Measurements from ENCODE around the gene PDHB. TPM values are rescaled to one million over a fixed set of nuclear protein-coding genes. Genes with fewer than 3 reads are reported as not detected.
A peak's percentile ranks its signal among the peaks of the same experiment; 100 is the strongest.

The PDHB gene
- total and polyA plus RNA-seq, 2 of the 13 experiments (the other 11 are each of a cell fraction or from before 2014, with no cell fraction given) = 108 to 153 TPM

DNA sequence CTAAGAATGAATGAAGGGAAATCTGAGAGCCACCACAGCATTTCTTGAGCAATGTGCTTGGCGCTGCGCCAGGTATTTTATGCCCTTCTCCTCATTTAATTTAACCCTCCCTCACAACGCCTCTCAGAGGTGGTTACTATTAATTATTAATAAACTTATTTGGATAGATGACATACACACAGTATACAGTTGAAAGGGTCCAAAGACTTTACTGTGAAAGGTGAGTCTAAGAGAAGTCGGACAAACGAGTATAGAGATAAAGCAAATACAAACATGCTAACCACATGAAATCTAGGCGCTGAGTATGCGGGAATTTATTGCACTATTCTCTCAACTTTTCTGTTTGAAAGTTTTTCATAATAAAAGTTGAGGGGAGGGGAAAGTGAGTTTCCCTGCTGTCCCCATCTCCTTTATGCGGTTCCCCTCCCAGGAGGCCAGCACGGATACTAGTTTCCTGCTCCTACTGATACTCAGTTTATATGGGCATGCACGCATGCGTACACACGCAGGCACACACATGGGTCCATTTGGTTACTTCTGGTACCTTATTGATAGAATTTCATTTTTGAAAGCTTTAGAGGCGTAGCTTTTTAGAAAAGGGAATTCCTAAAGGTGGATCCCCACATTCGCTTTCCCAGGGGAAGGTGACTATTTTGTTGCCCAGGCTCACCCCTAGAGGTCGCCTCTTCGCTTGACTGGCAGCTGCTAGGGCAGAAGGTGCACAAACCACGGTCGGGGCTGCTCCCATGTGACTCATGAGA is 29.7 kb upstream of the PDHB start (continued):
- no peak for TF ChIP-seq HNF1A (IDR thresholded peaks at IDR 0.05; ENCODE audit: low read depth)
- no peak; the same call in 1 of the 2 replicates for TF ChIP-seq HNF1A (CRISPR knock-in tag; IDR thresholded peaks at IDR 0.05; ENCODE audit: borderline replicate concordance)
- TF ChIP-seq TEAD3 (CRISPR knock-in tag; optimal IDR thresholded peaks at IDR 0.05; ENCODE audit: borderline replicate concordance) = peak; percentile 33
- TF ChIP-seq FOXO1 (CRISPR knock-in tag; IDR thresholded peaks at IDR 0.05) = 0 out of 2 replicates have a peak, but pooled peaks have one; percentile 40
- no peak for TF ChIP-seq ZFYVE20 (CRISPR knock-in tag; IDR thresholded peaks at IDR 0.05; ENCODE audit: borderline replicate concordance, low read depth)
- TF ChIP-seq ZNF605 (CRISPR knock-in tag; IDR thresholded peaks at IDR 0.05) = peak; percentile 72; the same call in 1 of the 2 replicates
- TF ChIP-seq, protein P1, sequence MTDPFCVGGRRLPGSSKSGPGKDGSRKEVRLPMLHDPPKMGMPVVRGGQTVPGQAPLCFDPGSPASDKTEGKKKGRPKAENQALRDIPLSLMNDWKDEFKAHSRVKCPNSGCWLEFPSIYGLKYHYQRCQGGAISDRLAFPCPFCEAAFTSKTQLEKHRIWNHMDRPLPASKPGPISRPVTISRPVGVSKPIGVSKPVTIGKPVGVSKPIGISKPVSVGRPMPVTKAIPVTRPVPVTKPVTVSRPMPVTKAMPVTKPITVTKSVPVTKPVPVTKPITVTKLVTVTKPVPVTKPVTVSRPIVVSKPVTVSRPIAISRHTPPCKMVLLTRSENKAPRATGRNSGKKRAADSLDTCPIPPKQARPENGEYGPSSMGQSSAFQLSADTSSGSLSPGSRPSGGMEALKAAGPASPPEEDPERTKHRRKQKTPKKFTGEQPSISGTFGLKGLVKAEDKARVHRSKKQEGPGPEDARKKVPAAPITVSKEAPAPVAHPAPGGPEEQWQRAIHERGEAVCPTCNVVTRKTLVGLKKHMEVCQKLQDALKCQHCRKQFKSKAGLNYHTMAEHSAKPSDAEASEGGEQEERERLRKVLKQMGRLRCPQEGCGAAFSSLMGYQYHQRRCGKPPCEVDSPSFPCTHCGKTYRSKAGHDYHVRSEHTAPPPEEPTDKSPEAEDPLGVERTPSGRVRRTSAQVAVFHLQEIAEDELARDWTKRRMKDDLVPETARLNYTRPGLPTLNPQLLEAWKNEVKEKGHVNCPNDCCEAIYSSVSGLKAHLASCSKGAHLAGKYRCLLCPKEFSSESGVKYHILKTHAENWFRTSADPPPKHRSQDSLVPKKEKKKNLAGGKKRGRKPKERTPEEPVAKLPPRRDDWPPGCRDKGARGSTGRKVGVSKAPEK (CRISPR knock-in tag; IDR thresholded peaks at IDR 0.05; ENCODE audit: borderline replicate concordance) = no peak
- TF ChIP-seq ZNF720 (CRISPR knock-in tag; IDR thresholded peaks at IDR 0.05) = no peak
- no peak for TF ChIP-seq ETV6 (CRISPR knock-in tag; conservative IDR thresholded peaks at IDR 0.05)
- TF ChIP-seq CREB1 (IDR thresholded peaks at IDR 0.05) = no peak
- TF ChIP-seq CREB1 (CRISPR knock-in tag; IDR thresholded peaks at IDR 0.05) = peak; percentile 48; the same call in 1 of the 2 replicates
- no peak for TF ChIP-seq ZSCAN21 (CRISPR knock-in tag; IDR thresholded peaks at IDR 0.05; ENCODE audit: borderline replicate concordance)
- no peak for TF ChIP-seq ZNF335 (CRISPR knock-in tag; IDR thresholded peaks at IDR 0.05)
- TF ChIP-seq ZNF703 (CRISPR knock-in tag; IDR thresholded peaks at IDR 0.05; ENCODE audit: borderline replicate concordance) = no peak
- no peak for TF ChIP-seq MTA1 (CRISPR knock-in tag; IDR thresholded peaks at IDR 0.05; ENCODE audit: borderline replicate concordance)
- 0 out of 2 replicates have a peak, but pooled peaks have one; percentile 8 for TF ChIP-seq FOXC1 (CRISPR knock-in tag; IDR thresholded peaks at IDR 0.05; ENCODE audit: borderline replicate concordance)
- TF ChIP-seq, protein P2, sequence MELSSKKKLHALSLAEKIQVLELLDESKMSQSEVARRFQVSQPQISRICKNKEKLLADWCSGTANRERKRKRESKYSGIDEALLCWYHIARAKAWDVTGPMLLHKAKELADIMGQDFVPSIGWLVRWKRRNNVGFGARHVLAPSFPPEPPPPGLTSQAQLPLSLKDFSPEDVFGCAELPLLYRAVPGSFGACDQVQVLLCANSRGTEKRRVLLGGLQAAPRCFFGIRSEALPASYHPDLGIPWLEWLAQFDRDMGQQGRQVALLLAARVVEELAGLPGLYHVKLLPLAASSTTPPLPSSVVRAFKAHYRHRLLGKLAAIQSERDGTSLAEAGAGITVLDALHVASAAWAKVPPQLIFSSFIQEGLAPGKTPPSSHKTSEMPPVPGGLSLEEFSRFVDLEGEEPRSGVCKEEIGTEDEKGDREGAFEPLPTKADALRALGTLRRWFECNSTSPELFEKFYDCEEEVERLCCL (CRISPR knock-in tag; IDR thresholded peaks at IDR 0.05; ENCODE audit: borderline replicate concordance) = no peak
- no peak for TF ChIP-seq ZNF543 (CRISPR knock-in tag; IDR thresholded peaks at IDR 0.05)
- TF ChIP-seq ATM (IDR thresholded peaks at IDR 0.05; ENCODE audit: borderline replicate concordance) = no peak
- peak; percentile 54; the same call in 1 of the 2 replicates for TF ChIP-seq POLR2AphosphoS5 (IDR thresholded peaks at IDR 0.05; ENCODE audit: low read depth, low read length)
- peak; percentile 66; the same call in 1 of the 2 replicates for TF ChIP-seq PHF21A (CRISPR knock-in tag; IDR thresholded peaks at IDR 0.05)
- TF ChIP-seq PHF5A (CRISPR knock-in tag; IDR thresholded peaks at IDR 0.05; ENCODE audit: low read depth, unreplicated experiment) = no peak

All from HepG2 (cell line).